SK-MEL-5 (cell line): ENCODE data around the gene TBL1X. TPM values are rescaled to one million over a fixed set of nuclear protein-coding genes. Genes with fewer than 3 reads are reported as not detected.
"Not testable (repeated sequence)": the region's sequence is repeated elsewhere in the genome, so short reads cannot be mapped to it uniquely, and the experiment has no call there.

Experiments used
- DNase-seq: peaks from one replicate; pipeline ENCODE4 v3.0.0-alpha.2; 2016; ENCODE audit warnings: low read depth, low spot score
- in situ Hi-C: cut with HindIII; loops from 2 replicates; pipeline ENCODE4 v1.10.0; 2016; ENCODE audit warnings: low sequenced_read_pairs, high pct_unique_total_duplicates, low pct_unique_long_range_greater_than_20kb
- total RNA-seq: library from RNA; depleted of rRNA; stranded (reverse); fragments of >200 nt; shearing (Covaris generic); gene quantifications from 2 replicates; pipeline ENCODE4 v1.2.3, GENCODE V29; 2014

The TBL1X gene
- total RNA-seq, 1 experiment from 2014 or later: 5.3 TPM

DNA sequence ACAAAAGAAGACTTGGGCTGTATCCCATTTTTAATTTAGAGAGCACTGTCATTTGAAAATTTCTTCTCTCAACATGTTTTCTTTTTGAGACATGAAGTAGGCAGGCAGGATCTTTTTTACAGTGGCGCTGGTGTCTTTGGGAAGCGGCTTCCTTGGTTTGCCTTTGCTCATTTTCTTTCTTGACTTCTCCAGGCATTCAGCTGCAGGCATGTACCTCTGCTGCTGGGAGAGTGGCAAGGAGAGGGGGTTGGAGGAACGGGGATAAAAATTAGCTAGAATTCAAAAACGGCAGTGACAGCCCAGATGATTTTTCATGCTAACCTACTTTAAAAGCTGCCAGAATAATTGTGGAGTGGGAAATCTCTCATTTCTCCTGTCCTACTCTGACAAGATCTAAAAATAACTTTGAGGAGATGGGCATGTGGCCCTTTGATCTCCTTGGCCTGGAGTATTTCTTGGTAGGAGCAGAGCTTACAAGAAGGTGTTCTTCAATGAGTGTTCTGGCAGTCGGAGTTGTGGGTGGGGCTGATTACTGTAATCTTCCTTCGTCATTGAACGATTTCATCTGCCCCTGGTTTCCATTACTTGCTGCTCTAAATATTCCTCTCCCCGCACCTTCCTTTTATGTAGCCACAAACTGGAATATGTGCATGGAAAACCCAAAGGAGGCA is 54.8 kb downstream of the TBL1X start:
- in situ Hi-C loops: no loop called here
- no peak for DNase-seq

DNA sequence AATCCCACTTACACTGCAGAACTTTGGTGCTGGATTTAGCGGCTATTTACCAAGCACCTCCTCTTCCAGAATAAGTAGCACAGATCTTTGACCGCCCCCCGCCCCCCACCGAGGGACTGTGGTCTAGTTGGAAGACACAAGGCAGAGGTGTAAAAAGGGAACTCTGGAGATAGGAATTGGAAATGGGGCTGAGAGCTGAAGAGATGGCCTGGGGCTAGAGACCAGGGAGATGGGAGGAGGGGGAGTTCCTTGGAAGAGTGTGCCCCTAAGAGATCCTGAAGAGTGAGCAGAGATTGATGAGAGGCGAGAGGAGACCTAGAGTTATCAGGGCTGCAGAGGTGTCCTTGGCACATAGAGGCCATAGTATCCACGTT is 55.3 kb downstream of the TBL1X start:
- in situ Hi-C loops: no loop called here
- DNase-seq: no peak

- DNase-seq: no peak
- in situ Hi-C loops: no loop called here
Measured at GRCh38 chrX:9522378-9523155, 57.7 kb downstream of the TBL1X start.

DNA sequence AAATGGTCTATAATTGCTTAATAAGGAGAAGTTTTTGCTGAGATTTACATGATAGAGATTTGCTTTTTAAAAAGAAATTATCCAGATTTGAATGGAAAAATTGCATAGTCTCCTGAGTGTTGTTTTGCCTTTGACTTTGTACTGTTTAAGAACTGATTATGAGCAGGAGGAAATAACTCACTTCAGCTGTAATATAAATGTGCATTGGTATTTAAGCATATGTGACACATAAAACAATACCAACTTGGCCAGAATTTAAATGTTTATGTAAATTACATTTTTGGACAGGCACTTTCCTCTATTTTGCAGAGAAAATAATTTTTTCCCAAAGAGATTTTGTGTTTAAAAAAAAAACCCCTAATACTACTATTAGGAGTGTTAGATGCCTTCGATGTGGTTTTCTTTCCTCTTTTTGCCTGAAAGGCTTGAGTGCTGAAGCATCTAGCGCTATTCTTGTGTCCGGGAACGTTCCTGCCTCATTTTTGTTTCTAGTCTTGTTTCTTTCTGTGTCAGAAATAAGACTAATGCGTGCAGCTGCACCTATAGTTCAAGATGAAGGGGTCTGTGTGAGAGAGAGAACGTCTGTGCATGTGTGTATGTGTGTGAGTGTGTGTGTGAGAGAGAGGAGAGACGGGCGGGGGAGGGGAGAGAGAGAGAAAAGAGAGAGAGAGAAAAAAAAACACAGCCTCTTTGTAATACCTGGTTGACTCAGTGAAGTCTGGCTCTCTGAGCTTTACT is 60.8 kb downstream of the TBL1X start:
- DNase-seq: no peak
- in situ Hi-C loops: no loop called here

DNA sequence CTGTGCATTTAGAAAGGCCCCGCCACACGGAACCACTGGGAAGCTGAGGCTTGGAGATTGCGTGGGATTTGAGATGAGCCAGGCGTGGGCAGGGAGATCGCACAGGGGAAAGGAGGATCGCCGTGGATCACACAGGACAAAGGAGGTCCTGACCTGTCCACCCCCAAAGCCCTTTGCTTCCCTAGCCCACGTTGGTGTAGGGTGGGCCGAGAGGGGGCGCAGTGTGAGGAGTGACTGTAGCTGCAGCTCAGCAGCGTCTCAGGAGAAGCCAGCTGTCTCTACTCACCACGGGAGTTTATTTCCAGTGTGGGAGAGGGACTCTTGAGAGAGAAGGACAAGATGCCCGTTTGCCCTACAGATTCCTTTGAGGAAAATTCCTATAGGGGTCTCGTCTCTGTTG is 62.1 kb downstream of the TBL1X start:
- in situ Hi-C loops: no loop called here

GRCh38 chrX:9528498-9528897 is 63.6 kb downstream of the TBL1X start:
- in situ Hi-C loops: no loop called here
- no peak for DNase-seq

More for the DNA sequence above, 62.1 kb downstream of the TBL1X start:
- no peak for DNase-seq

DNA sequence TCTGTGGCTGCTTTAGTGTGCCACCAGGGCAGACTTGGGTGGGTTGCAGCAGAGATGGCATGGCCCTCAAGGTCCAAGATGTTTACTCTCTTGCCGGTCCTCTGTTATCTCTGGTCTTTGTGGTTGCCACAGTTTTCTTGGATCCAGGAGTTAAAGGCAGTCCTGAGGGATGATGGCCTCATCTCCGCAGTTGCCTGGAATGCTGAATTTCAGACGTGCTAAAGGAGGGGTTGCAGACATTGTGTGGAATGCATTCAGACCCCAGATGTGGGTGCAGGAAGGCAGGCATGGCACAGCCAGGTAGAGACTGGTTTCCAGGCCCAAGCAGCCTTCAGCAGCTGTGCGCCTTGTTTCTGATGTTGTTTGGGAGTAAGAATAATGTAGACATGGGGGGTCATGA is 64.4 kb downstream of the TBL1X start:
- no peak for DNase-seq
- in situ Hi-C loops: no loop called here

GRCh38 chrX:9530848-9531274 is 66.0 kb downstream of the TBL1X start:
- DNase-seq: peak; percentile 24
- in situ Hi-C loops: no loop called here

GRCh38 chrX:9532349-9532748 is 67.5 kb downstream of the TBL1X start:
- no peak for DNase-seq
- in situ Hi-C loops: no loop called here

DNA sequence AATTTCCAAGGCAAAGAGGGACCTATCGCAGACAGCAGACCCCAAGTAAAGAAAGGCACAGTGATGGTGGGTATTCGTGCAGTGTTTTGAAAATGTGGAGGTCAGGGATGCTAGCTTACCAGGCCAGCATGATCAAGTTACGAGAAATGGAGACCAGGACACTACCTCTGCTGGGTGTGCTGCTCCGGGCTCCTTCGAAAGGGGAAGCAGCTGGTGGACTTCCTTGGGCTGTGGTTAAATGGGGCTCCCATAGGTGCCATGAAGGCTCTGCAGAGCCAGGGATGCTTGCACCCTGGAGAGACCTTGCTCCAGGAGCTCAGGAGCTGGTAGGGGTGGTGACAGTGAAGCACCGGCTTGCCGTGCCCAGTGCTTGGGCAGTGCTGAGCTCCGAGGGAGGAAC is 68.8 kb downstream of the TBL1X start:
- DNase-seq: no peak
- in situ Hi-C loops: no loop called here

GRCh38 chrX:9534686-9535085 is 69.8 kb downstream of the TBL1X start:
- in situ Hi-C loops: no loop called here
- DNase-seq: no peak

- no peak for DNase-seq
- in situ Hi-C loops: no loop called here
Measured at GRCh38 chrX:9535101-9535500, 70.2 kb downstream of the TBL1X start.

- DNase-seq, in situ Hi-C loops: not testable (repeated sequence)
Measured at GRCh38 chrX:9536156-9536555, 71.3 kb downstream of the TBL1X start.

- in situ Hi-C loops: no loop called here
- DNase-seq: no peak
Measured at GRCh38 chrX:9537781-9538180, 72.9 kb downstream of the TBL1X start.

GRCh38 chrX:9538544-9539045 is 73.7 kb downstream of the TBL1X start:
- in situ Hi-C loops: no loop called here
- DNase-seq: no peak

GRCh38 chrX:9539605-9540387 is 74.9 kb downstream of the TBL1X start:
- in situ Hi-C loops: no loop called here
- no peak for DNase-seq

- in situ Hi-C loops: no loop called here
- DNase-seq: no peak
Measured at GRCh38 chrX:9542106-9542760, 77.4 kb downstream of the TBL1X start.
